Liver (tissue), 3 donors: ENCODE measurements around the gene UPP1.

Experiments
- CTCF ChIP-seq: fragments of 150-350 bp; IDR thresholded peaks from 2 replicates; pipeline ENCODE4 v1.5.1; 2017; ENCODE audit warnings: improper control_type of control experiment, low read depth, low read length; ENCODE audit not compliant: missing input control
- HNF4A ChIP-seq, 2 donors: conservative IDR thresholded peaks; 2 replicates each; pipeline ENCODE4 v1.6.1; 2016; ENCODE audit warnings: antibody characterized with exemption in 2 of 2, mild to moderate bottlenecking in 2 of 2
- RAD21 ChIP-seq, 2 donors: IDR thresholded peaks; 2 replicates each; pipeline ENCODE4 v1.6.1; 2016; ENCODE audit warnings: antibody characterized with exemption in 2 of 2, mild to moderate bottlenecking in 2 of 2
- RXRA ChIP-seq, 2 donors: IDR thresholded peaks; 2 replicates each; pipeline ENCODE4 v1.6.1; 2017 to 2018; ENCODE audit warnings: antibody characterized with exemption in 2 of 2, mild to moderate bottlenecking in 1 of 2
- SP1 ChIP-seq: IDR thresholded peaks from 2 replicates; pipeline ENCODE4 v1.6.1; 2018; ENCODE audit warnings: antibody characterized with exemption, mild to moderate bottlenecking
- ZBTB33 ChIP-seq: IDR thresholded peaks from 2 replicates; pipeline ENCODE4 v1.6.1; 2016; ENCODE audit warnings: antibody characterized with exemption
- donor health status: healthy.
- donor health status: healthy.

- TF ChIP-seq CTCF (no peak), HNF4A (conservative IDR thresholded peaks at IDR 0.05) (no peak), RXRA (IDR thresholded peaks at IDR 0.05) (no peak), RAD21 (IDR thresholded peaks at IDR 0.05) (no peak), SP1 (no peak), ZBTB33 (no peak)
Measured at GRCh38 chr7:48097521-48098231, 8.6 kb downstream of the UPP1 start.
